HUES48 (cell line): ENCODE data around the gene RASGEF1B.
A peak's percentile ranks its signal among the peaks of the same experiment; 100 is the strongest.
"Not testable (repeated sequence)": the region's sequence is repeated elsewhere in the genome, so short reads cannot be mapped to it uniquely, and the experiment has no call there.

Experiments used
- H3K27ac ChIP-seq: one replicate; pipeline ENCODE4 v1.7.0; 2013; ENCODE audit warnings: low read depth, low read length, inconsistent platforms
- H3K27me3 ChIP-seq: 2 replicates; pipeline ENCODE4 v1.6.1; 2013; ENCODE audit warnings: mild to moderate bottlenecking, low read length; ENCODE audit not compliant: control insufficient read depth, insufficient read depth
- H3K36me3 ChIP-seq: 2 replicates; pipeline ENCODE4 v1.6.1; 2013; ENCODE audit warnings: low read length; ENCODE audit not compliant: control insufficient read depth, insufficient read depth
- H3K4me1 ChIP-seq: 2 replicates; pipeline ENCODE4 v1.6.1; 2013; ENCODE audit warnings: mild to moderate bottlenecking, low read length; ENCODE audit not compliant: control insufficient read depth, insufficient read depth
- H3K4me3 ChIP-seq: 2 replicates; pipeline ENCODE4 v1.5.1; 2013; ENCODE audit warnings: mild to moderate bottlenecking, low read depth, low read length
- H3K9ac ChIP-seq: 2 replicates; pipeline ENCODE4 v1.6.1; 2013; ENCODE audit warnings: mild to moderate bottlenecking, low read depth, low read length, moderate library complexity
- H3K9me3 ChIP-seq: 2 replicates; pipeline ENCODE4 v1.6.1; 2013; ENCODE audit warnings: low read length; ENCODE audit not compliant: control insufficient read depth, insufficient read depth

Gene RASGEF1B

GRCh38 chr4:81495345-81495744 is 23.6 kb upstream of the RASGEF1B start:
- H3K4me1 ChIP-seq, result peaks cover 12% of the 10 kb centered on the region
- no peaks in the 10 kb centered on the region for H3K27me3 ChIP-seq
- H3K36me3 ChIP-seq, result no peaks in the 10 kb centered on the region
- H3K9ac ChIP-seq, result no peak overlapping the region
- no peaks in the 10 kb centered on the region for H3K9me3 ChIP-seq
- H3K4me3 ChIP-seq, result no peak overlapping the region
- no peak overlapping the region for H3K27ac ChIP-seq

- H3K27ac ChIP-seq, result no peak overlapping the region
- H3K9ac ChIP-seq, result no peak overlapping the region
- H3K4me1 ChIP-seq, result peaks cover 12% of the 10 kb centered on the region
- no peaks in the 10 kb centered on the region for H3K36me3 ChIP-seq
- H3K9me3 ChIP-seq, result no peaks in the 10 kb centered on the region
- H3K27me3 ChIP-seq, result no peaks in the 10 kb centered on the region
- no peak overlapping the region for H3K4me3 ChIP-seq
Observed at GRCh38 chr4:81494031-81494431, 22.3 kb upstream of the RASGEF1B start.

GRCh38 chr4:81492606-81493230 is 21.0 kb upstream of the RASGEF1B start:
- Histone ChIP-seq H3K27ac (no peak overlapping the region), H3K4me1 (peaks cover 12% of the 10 kb centered on the region), H3K36me3 (no peaks in the 10 kb centered on the region), H3K9ac (no peak overlapping the region), H3K9me3 (no peaks in the 10 kb centered on the region), H3K27me3 (no peaks in the 10 kb centered on the region), H3K4me3 (no peak overlapping the region)

- no peaks in the 10 kb centered on the region for H3K36me3 ChIP-seq
- peaks cover 13% of the 10 kb centered on the region for H3K4me1 ChIP-seq
- H3K9ac ChIP-seq, result no peak overlapping the region
- H3K4me3 ChIP-seq, result no peak overlapping the region
- no peaks in the 10 kb centered on the region for H3K9me3 ChIP-seq
- H3K27ac ChIP-seq, result no peak overlapping the region
- no peaks in the 10 kb centered on the region for H3K27me3 ChIP-seq
Observed at GRCh38 chr4:81491943-81492342, 20.2 kb upstream of the RASGEF1B start.

GRCh38 chr4:81490403-81491160 is 18.9 kb upstream of the RASGEF1B start:
- H3K36me3 ChIP-seq, result no peaks in the 10 kb centered on the region
- H3K27ac ChIP-seq, result no peak overlapping the region
- H3K27me3 ChIP-seq, result no peaks in the 10 kb centered on the region
- H3K4me1 ChIP-seq, result peaks cover 25% of the 10 kb centered on the region
- H3K9me3 ChIP-seq, result no peaks in the 10 kb centered on the region
- H3K4me3 ChIP-seq, result no peak overlapping the region
- no peak overlapping the region for H3K9ac ChIP-seq

- Histone ChIP-seq H3K4me3 (no peak overlapping the region), H3K9me3 (no peaks in the 10 kb centered on the region), H3K27me3 (no peaks in the 10 kb centered on the region), H3K9ac (no peak overlapping the region), H3K4me1 (peaks cover 20% of the 10 kb centered on the region), H3K36me3 (no peaks in the 10 kb centered on the region), H3K27ac (peak overlapping the region; percentile 88)
Observed at GRCh38 chr4:81486502-81486901, 14.8 kb upstream of the RASGEF1B start.

- Histone ChIP-seq H3K9me3 (no peaks in the 10 kb centered on the region), H3K4me1 (peaks cover 17% of the 10 kb centered on the region), H3K27ac (peak overlapping the region; percentile 88), H3K9ac (no peak overlapping the region), H3K27me3 (no peaks in the 10 kb centered on the region; the same call in 1 of the 2 replicates), H3K4me3 (no peak overlapping the region), H3K36me3 (no peaks in the 10 kb centered on the region)
Observed at GRCh38 chr4:81485310-81485980, 13.7 kb upstream of the RASGEF1B start.

GRCh38 chr4:81482326-81482725 is 10.6 kb upstream of the RASGEF1B start:
- H3K4me3 ChIP-seq, result no peak overlapping the region
- H3K4me1 ChIP-seq, result peaks cover 17% of the 10 kb centered on the region
- H3K36me3 ChIP-seq, result no peaks in the 10 kb centered on the region
- H3K27ac ChIP-seq, result no peak overlapping the region
- no peak overlapping the region for H3K9ac ChIP-seq
- H3K9me3 ChIP-seq, result no peaks in the 10 kb centered on the region
- no peaks in the 10 kb centered on the region; the same call in 1 of the 2 replicates for H3K27me3 ChIP-seq

GRCh38 chr4:81481151-81481550 is 9.4 kb upstream of the RASGEF1B start:
- no peak overlapping the region for H3K27ac ChIP-seq
- H3K4me1 ChIP-seq, result peaks cover 11% of the 10 kb centered on the region
- no peaks in the 10 kb centered on the region for H3K36me3 ChIP-seq
- H3K27me3 ChIP-seq, result no peaks in the 10 kb centered on the region; the same call in 1 of the 2 replicates
- no peak overlapping the region for H3K4me3 ChIP-seq
- H3K9ac ChIP-seq, result no peak overlapping the region
- no peaks in the 10 kb centered on the region for H3K9me3 ChIP-seq

- H3K27me3 ChIP-seq, H3K4me1 ChIP-seq, H3K4me3 ChIP-seq, H3K36me3 ChIP-seq, H3K9me3 ChIP-seq, H3K27ac ChIP-seq, H3K9ac ChIP-seq: not testable (repeated sequence)
Observed at GRCh38 chr4:81479573-81479972, 7.9 kb upstream of the RASGEF1B start.
